ENCODE results near the gene ARHGEF3.

Gene ARHGEF3

DNA sequence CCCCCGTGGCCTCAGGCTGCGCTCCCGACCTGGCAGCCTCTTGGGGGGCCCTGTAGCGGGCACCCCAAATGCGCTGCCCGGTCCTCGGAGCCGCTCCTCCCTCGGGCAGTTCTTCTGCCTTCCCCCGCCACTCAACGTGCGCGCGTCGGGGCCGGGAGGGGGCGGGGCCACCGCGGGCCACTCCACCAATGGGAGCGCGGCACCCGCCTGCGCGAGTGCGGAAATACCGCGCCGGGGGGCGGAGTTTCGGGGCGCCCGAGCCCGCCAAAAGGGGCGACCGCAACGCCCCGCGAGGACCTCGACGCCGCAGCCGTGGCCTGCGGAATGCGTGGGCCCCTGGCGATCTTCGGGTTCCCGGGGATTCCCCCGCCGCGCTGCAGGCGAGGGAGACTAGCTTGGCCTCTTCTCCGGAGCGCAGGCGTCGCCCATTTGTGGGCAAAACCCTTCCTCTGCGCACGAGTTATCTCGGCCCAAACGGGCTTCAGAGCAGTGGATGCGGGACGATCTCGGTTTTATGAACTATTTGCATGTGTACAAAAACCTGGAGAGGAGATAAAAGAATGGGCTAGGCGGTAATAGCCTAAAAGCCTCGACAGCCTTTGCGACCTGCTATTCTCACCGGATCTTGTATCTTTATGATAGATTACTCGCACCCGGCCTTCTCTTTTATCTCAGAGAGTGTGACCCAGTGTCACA is 118.5 kb downstream of the ARHGEF3 start, which contains the start of gene TASOR:
TASOR (minus strand) TSS at position 144 of the 696 bp plus-strand sequence. CDS start 259 bp downstream, outside the sequence.
- peak within 1 kb of the TSS; percentile 55 for H3K4me3 ChIP-seq (ENCODE audit: low read depth, low read length)
- TF ChIP-seq, protein P1, sequence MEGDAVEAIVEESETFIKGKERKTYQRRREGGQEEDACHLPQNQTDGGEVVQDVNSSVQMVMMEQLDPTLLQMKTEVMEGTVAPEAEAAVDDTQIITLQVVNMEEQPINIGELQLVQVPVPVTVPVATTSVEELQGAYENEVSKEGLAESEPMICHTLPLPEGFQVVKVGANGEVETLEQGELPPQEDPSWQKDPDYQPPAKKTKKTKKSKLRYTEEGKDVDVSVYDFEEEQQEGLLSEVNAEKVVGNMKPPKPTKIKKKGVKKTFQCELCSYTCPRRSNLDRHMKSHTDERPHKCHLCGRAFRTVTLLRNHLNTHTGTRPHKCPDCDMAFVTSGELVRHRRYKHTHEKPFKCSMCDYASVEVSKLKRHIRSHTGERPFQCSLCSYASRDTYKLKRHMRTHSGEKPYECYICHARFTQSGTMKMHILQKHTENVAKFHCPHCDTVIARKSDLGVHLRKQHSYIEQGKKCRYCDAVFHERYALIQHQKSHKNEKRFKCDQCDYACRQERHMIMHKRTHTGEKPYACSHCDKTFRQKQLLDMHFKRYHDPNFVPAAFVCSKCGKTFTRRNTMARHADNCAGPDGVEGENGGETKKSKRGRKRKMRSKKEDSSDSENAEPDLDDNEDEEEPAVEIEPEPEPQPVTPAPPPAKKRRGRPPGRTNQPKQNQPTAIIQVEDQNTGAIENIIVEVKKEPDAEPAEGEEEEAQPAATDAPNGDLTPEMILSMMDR (IDR thresholded peaks at IDR 0.05; ENCODE audit: borderline replicate concordance, insufficient read depth, low read depth, low read length): no peak

DNA sequence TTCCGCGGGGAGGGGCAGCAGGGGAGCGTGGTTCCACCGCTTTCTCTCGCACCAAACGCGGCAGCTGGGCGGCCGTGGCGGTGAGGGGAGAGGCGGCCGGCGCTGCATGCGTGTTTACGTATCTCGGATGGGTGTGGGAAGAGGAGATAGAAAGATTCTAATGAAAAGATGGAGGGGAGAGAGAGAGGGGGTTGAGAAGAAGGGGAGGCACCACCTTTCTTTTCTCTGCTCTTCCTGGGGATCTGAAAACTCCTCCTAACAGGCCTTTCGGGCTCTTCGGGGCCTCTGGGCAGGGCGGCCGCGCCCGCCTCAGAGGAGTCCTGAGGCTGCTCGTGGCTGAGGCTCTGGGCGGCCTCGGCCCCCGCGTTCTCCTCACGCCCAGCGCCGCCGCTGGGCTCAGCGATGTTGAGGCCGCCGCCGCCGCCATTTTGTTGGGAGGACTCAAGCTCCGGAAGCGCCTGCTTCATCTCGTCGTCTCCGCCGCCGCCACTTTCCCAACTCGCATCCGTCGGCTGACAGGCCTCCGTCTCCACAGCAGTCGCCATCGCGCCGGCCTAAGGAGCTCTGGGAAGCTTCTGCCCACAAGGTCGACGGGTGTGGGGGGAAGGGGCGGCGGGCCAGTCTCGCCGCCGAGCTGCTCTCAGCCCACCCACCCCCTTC is 119.2 kb downstream of the ARHGEF3 start:
- peak overlapping the region; percentile 55 for H3K4me3 ChIP-seq (ENCODE audit: low read depth, low read length)
- TF ChIP-seq, protein P1 (IDR thresholded peaks at IDR 0.05; ENCODE audit: borderline replicate concordance, insufficient read depth, low read depth, low read length): no peak

DNA sequence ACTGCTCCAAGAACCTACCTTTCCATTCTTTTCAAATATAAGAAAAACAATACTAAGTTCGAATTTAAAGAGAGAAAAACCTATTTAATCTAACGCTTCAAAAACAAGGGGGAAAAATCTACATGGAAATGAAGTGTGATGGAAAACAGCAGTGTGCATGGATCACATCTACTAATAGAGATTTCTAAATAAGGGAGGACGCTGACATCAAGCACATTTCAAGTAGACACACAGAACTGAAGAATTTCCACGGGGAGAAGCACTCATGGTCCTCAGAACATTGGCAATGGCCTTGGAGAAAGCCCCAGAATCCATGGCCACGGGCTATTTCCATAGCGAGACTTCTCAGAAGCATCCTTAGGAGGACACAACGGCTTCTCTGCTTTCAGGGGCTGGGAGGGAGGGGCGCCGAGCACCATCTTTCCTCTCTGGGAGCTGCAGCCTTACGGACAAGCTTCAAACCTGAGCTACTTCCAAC is 119.7 kb downstream of the ARHGEF3 start:
- TF ChIP-seq, protein P1 (IDR thresholded peaks at IDR 0.05; ENCODE audit: borderline replicate concordance, insufficient read depth, low read depth, low read length): no peak
- H3K4me3 ChIP-seq (ENCODE audit: low read depth, low read length): peak overlapping the region; percentile 55

DNA sequence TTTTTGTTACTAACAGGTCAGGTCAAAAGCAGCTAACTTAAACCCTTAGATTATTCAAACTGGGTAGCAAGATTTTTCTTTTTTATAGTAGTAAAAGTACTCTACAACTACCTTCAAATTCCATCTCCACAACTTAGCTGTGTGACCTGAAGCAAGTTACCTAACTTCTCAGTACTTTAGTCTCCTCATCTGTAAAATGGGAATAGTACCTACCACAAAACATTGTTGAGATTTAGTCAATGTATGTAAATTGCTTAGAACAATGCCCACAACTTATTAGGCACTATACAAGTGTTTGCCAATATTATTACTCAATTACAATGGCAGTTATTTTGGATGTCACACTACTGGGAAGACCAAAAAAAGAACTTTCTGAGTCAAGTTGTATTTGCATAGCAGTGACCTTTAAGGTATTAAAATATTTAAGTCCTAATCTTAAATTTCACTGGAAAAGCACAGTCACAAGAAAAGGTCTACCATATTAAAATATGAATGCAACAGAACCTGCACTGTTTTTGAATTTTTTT is 121.6 kb downstream of the ARHGEF3 start:
- no peak overlapping the region for H3K4me3 ChIP-seq (ENCODE audit: low read depth, low read length)
- TF ChIP-seq, protein P1 (IDR thresholded peaks at IDR 0.05; ENCODE audit: borderline replicate concordance, insufficient read depth, low read depth, low read length): no peak

All from GM12875 (cell line).